Progenitor cell of endocrine pancreas (in vitro differentiated cells): Measurements from ENCODE around the gene ZNF134. TPM values are rescaled to one million over a fixed set of nuclear protein-coding genes. Genes with fewer than 3 reads are reported as not detected.

Experiments
- DNase-seq: peaks from one replicate; pipeline ENCODE4 v3.0.0; 2021; ENCODE audit warnings: low spot score; ENCODE audit not compliant: unreplicated experiment
- H3K27ac Mint-ChIP-seq: 2 replicates; pipeline ENCODE4 v1.8.0; 2021; ENCODE audit warnings: mild to moderate bottlenecking, moderate library complexity, mixed read lengths
- H3K27me3 Mint-ChIP-seq: 2 replicates; pipeline ENCODE4 v1.8.0; 2021; ENCODE audit warnings: mixed read lengths
- H3K36me3 Mint-ChIP-seq: 2 replicates; pipeline ENCODE4 v1.8.0; 2022; ENCODE audit warnings: mixed read lengths; ENCODE audit not compliant: insufficient read depth
- H3K4me1 Mint-ChIP-seq: 2 replicates; pipeline ENCODE4 v1.8.0; 2021; ENCODE audit warnings: low read depth, mixed read lengths
- H3K4me3 Mint-ChIP-seq: 2 replicates; pipeline ENCODE4 v1.8.0; 2021; ENCODE audit warnings: low read depth, mild to moderate bottlenecking, moderate library complexity, mixed read lengths
- H3K9me3 Mint-ChIP-seq: 2 replicates; pipeline ENCODE4 v1.8.0; 2021; ENCODE audit warnings: low read depth, mixed read lengths
- long read RNA-seq: library from polyadenylated mRNA; unstranded; transcript quantifications from one replicate; pipeline ENCODE4 v2.0.0, GENCODE V29; 2020
- total RNA-seq: library from RNA; stranded (reverse); gene quantifications from 2 replicates; pipeline ENCODE4 v1.2.1, GENCODE V29; 2021
- TF ChIP-seq, protein P1 (sequence below): fragments of 200-600 bp; sonication (generic); IDR thresholded peaks from one replicate; pipeline ENCODE4 v1.5.0; 2021; ENCODE audit warnings: antibody characterized with exemption, mild to moderate bottlenecking; ENCODE audit not compliant: unreplicated experiment

Gene ZNF134
- total RNA-seq, result 24.9 and 26.8 TPM in 2 replicates
- long read RNA-seq, full-length matches to known transcripts, result 158 of 174 reads
- long read RNA-seq, partial matches to known transcripts, result 10 of 174 reads
- long read RNA-seq, other reads (novel, unspliced or antisense), result 6 of 174 reads

DNA sequence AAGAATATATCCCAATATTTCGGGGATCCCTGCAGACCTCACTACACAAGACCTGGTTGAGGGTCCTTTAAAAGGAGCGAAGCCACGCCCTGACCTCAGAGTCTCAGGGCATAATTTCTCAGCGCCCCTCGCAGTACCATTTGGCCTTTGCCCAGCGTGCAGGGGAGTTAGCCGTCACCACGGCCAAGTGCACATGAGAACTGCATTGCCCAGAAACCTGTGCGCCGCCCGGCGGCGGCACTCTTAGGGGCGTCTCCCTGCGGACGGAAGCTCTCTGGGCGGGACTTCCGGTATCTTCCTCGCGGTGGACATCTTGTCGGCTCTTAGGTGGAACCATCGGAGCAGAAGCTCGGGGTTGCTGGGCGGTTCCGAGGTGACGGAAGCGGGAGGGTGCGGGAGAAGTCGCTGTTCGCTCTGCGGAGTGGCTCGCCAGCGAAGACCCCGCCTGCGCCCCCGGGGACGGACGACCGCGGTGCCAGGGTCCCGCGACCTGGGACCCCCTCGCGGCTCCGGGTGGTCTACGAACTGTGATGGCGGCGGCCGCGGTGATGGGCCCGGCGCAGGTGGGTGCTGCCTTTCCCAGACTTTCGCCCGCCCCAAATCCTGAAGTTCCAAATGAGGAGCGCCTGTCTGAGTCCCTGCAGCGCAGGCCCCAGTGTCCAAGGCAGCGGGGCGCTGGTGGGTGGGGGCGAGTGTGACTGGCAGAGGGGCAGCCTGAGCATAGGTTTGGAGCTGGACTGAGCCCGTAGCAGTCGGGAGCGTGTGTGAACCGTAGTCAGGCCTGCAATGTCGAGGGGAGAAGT lies at the start of gene ZNF134:
Gene ZNF134 (plus strand): TSS at position 302 of the 803 bp plus-strand sequence. CDS start 5,227 bp downstream, outside the sequence.
- TF ChIP-seq, protein P1, sequence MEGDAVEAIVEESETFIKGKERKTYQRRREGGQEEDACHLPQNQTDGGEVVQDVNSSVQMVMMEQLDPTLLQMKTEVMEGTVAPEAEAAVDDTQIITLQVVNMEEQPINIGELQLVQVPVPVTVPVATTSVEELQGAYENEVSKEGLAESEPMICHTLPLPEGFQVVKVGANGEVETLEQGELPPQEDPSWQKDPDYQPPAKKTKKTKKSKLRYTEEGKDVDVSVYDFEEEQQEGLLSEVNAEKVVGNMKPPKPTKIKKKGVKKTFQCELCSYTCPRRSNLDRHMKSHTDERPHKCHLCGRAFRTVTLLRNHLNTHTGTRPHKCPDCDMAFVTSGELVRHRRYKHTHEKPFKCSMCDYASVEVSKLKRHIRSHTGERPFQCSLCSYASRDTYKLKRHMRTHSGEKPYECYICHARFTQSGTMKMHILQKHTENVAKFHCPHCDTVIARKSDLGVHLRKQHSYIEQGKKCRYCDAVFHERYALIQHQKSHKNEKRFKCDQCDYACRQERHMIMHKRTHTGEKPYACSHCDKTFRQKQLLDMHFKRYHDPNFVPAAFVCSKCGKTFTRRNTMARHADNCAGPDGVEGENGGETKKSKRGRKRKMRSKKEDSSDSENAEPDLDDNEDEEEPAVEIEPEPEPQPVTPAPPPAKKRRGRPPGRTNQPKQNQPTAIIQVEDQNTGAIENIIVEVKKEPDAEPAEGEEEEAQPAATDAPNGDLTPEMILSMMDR, result peak; percentile 8
- Mint-ChIP-seq H3K9me3 (peaks cover 39% of the 10 kb centered on the region), H3K27ac (peak within 1 kb of the TSS; percentile 98), H3K4me3 (peak within 1 kb of the TSS; percentile 95), H3K4me1 (peaks cover 7% of the 10 kb centered on the region), H3K36me3 (peaks cover 51% of the 10 kb centered on the region), H3K27me3 (no peaks in the 10 kb centered on the region)
- peak; percentile 75 for DNase-seq

DNA sequence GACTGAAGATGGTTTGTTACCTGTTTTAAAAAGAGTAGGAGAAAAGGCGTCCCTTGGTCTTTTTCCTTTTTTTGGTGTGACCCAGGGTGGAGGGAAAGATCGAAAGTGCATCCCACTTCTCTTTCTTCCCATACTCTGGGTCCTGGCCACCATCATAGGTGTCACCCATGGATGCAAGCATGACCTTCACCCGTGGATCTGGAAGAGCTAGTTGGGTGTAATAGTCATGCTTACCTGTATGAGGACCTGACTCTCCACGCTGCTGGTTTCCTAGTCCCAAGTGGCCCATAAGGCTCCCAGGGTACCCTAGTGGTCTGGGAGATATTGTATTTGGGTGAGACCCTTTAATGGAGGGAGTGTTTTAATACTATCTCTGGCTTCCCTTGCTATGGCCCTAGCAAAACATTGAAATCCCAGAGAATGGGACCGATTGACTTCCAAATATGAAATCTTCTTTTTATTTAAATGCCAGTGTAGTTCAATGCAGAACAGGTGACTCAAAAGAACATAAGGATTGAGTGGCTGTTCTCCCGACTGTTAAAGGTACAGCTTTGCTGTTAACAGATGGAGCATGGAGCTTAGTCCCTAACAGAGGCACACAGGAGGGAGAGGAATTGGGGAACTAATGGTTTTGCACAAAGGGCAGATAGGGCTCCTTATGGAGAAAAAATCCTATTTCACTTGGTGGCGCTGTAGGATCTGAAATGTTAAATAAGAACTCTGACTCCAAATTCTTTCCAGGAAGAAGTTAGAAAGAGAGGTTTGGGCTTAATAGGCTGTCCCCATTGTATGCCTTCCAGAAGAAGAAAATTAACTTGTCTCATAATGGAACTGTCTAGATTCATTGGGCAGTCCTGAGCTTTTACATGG lies 47.4 kb upstream of the ZNF134 start:
- H3K27ac Mint-ChIP-seq, result no peak overlapping the region
- H3K27me3 Mint-ChIP-seq, result no peaks in the 10 kb centered on the region
- H3K4me3 Mint-ChIP-seq, result no peak overlapping the region
- no peak for DNase-seq
- peaks cover 27% of the 10 kb centered on the region for H3K36me3 Mint-ChIP-seq
- no peaks in the 10 kb centered on the region for H3K4me1 Mint-ChIP-seq
- TF ChIP-seq, protein P1, result no peak
- peaks cover 62% of the 10 kb centered on the region for H3K9me3 Mint-ChIP-seq

DNA sequence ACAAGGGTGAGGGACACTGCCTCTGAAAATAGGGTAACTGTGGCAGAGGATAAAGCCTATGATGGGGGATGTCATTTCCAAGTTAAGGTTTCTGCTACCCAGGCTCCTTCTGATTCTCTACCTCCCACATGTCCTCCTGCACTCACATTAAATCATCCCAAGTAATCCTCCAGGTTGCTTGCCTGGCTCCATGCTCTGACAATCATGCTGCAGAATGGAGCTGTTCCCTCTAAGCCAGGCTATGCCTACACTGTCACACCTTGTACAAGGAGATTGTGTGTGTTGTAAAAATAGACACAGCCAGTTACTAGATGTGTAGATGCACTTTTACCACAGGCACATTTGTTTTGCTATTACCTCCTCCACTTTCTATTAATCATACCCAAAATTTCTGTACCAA lies 43.3 kb upstream of the ZNF134 start:
- peaks cover 58% of the 10 kb centered on the region for H3K36me3 Mint-ChIP-seq
- H3K9me3 Mint-ChIP-seq, result peaks cover 72% of the 10 kb centered on the region

DNA sequence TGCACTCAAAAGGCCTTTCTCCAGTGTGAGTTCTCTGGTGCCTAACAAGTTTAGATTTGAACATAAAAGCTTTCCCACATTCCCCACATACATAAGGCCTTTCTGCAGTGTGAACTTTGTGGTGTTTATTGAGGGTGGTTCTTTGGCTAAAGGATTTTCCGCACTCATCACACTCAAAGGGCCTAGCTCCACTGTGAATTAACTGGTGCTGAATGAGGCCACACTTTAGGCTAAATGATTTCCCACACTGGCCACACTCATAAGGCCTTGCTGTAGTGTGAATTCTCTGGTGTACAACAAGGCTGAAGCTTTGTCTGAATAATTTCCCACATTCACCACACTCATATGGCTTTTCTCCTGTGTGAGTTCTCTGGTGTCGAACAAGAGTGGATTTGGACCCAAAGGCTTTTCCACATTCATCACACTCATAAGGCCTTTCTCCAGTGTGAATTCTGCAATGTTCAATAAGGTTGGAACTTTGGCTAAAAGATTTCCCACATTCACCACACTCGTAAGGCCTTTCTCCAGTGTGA lies 41.6 kb upstream of the ZNF134 start:
- peaks cover 2% of the 10 kb centered on the region for H3K4me1 Mint-ChIP-seq
- TF ChIP-seq, protein P1, result no peak
- no peak overlapping the region for H3K27ac Mint-ChIP-seq
- no peak overlapping the region for H3K4me3 Mint-ChIP-seq
- H3K27me3 Mint-ChIP-seq, result no peaks in the 10 kb centered on the region
- peaks cover 72% of the 10 kb centered on the region for H3K36me3 Mint-ChIP-seq
- peaks cover 75% of the 10 kb centered on the region for H3K9me3 Mint-ChIP-seq
- DNase-seq, result no peak

More for the DNA sequence above, 43.3 kb upstream of the ZNF134 start:
- Mint-ChIP-seq H3K4me1 (no peaks in the 10 kb centered on the region), H3K4me3 (no peak overlapping the region), H3K27me3 (no peaks in the 10 kb centered on the region), H3K27ac (no peak overlapping the region)
- TF ChIP-seq, protein P1, result no peak
- no peak for DNase-seq

DNA sequence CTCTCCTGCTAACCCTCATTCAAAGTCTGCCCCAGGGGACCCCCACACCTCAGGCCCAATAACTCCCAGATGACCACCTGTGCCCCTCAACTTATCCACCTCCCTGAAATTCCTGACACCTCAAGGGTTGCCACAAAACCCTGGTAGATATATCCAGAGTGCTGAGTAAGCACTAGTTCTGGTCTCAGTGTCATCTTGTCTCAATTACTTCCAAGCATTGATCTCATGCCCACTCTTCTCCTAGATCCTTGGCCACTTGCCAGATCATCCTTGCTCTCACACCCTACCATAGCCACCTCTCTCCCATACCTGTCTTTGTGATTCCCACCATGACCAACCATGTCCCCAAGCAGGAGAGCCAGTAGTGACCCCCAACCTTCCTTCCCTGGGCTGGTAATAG lies 37.4 kb upstream of the ZNF134 start:
- H3K4me1 Mint-ChIP-seq, result peaks cover 8% of the 10 kb centered on the region
- H3K27me3 Mint-ChIP-seq, result no peaks in the 10 kb centered on the region
- H3K9me3 Mint-ChIP-seq, result peaks cover 66% of the 10 kb centered on the region
- DNase-seq, result no peak
- H3K36me3 Mint-ChIP-seq, result peaks cover 64% of the 10 kb centered on the region
- TF ChIP-seq, protein P1, result no peak
- H3K4me3 Mint-ChIP-seq, result peak overlapping the region; percentile 50
- peak overlapping the region; percentile 44 for H3K27ac Mint-ChIP-seq
